WERI-Rb-1 (cell line): ENCODE results near the gene ERGIC3.

ENCODE experiments used
- DNase-seq: peaks from one replicate; pipeline ENCODE4 v3.0.0-alpha.2; 2020
- H3K27ac ChIP-seq: fragments of 250-450 bp; sonication (Bioruptor Pico); 2 replicates; pipeline ENCODE4 v1.5.1; 2020; ENCODE audit warnings: mild to moderate bottlenecking, moderate library complexity
- H3K27me3 ChIP-seq: fragments of 250-450 bp; sonication (Bioruptor Pico); 2 replicates; pipeline ENCODE4 v1.5.1; 2021; ENCODE audit warnings: mild to moderate bottlenecking, low read depth, moderate library complexity; ENCODE audit not compliant: insufficient read depth, severe bottlenecking
- H3K36me3 ChIP-seq: fragments of 250-450 bp; sonication (Bioruptor Pico); 2 replicates; pipeline ENCODE4 v1.5.1; 2020; ENCODE audit warnings: mild to moderate bottlenecking, moderate library complexity
- H3K4me3 ChIP-seq: 2 replicates; pipeline ENCODE4 v1.5.1; 2011; ENCODE audit warnings: low read depth, mild to moderate bottlenecking, control low read depth, low read length
- H3K9me3 ChIP-seq: fragments of 250-450 bp; sonication (Bioruptor Pico); 2 replicates; pipeline ENCODE4 v1.5.1; 2021; ENCODE audit warnings: mild to moderate bottlenecking, moderate library complexity; ENCODE audit not compliant: severe bottlenecking
- CTCF ChIP-seq: IDR thresholded peaks from 2 replicates; pipeline ENCODE4 v1.5.1; 2011; ENCODE audit warnings: low read depth, mild to moderate bottlenecking, control low read depth, inconsistent platforms, low read length

The ERGIC3 gene

GRCh38 chr20:35560105-35560511 lies 18.2 kb downstream of the ERGIC3 start:
- Histone ChIP-seq H3K36me3 (peaks cover 9% of the 10 kb centered on the region), H3K27me3 (no peaks in the 10 kb centered on the region), H3K27ac (no peak overlapping the region), H3K4me3 (no peak overlapping the region), H3K9me3 (no peaks in the 10 kb centered on the region)
- no peak for DNase-seq
- TF ChIP-seq CTCF = no peak

- H3K36me3 ChIP-seq = peaks cover 9% of the 10 kb centered on the region
- H3K4me3 ChIP-seq = no peak overlapping the region
- H3K27ac ChIP-seq = no peak overlapping the region
- no peak for TF ChIP-seq CTCF
- H3K27me3 ChIP-seq = no peaks in the 10 kb centered on the region
- H3K9me3 ChIP-seq = no peaks in the 10 kb centered on the region
- no peak for DNase-seq
These were observed 18.7 kb downstream of the ERGIC3 start for GRCh38 chr20:35560541-35560940.

GRCh38 chr20:35561268-35561667 lies 19.4 kb downstream of the ERGIC3 start:
- Histone ChIP-seq H3K27me3 (no peaks in the 10 kb centered on the region), H3K4me3 (no peak overlapping the region), H3K36me3 (peaks cover 9% of the 10 kb centered on the region), H3K27ac (no peak overlapping the region), H3K9me3 (no peaks in the 10 kb centered on the region)
- peak; percentile 69 for DNase-seq
- peak; percentile 82 for TF ChIP-seq CTCF

- Histone ChIP-seq H3K36me3 (peaks cover 5% of the 10 kb centered on the region), H3K4me3 (no peak overlapping the region), H3K9me3 (no peaks in the 10 kb centered on the region), H3K27me3 (no peaks in the 10 kb centered on the region), H3K27ac (no peak overlapping the region)
- TF ChIP-seq CTCF = no peak
- no peak for DNase-seq
These were observed 19.8 kb downstream of the ERGIC3 start for GRCh38 chr20:35561671-35562070.

GRCh38 chr20:35562541-35563110 lies 20.7 kb downstream of the ERGIC3 start:
- no peak overlapping the region for H3K4me3 ChIP-seq

More at GRCh38 chr20:35562541-35563110, 20.7 kb downstream of the ERGIC3 start:
- no peaks in the 10 kb centered on the region; the same call in 1 of the 2 replicates for H3K36me3 ChIP-seq
- no peaks in the 10 kb centered on the region for H3K27me3 ChIP-seq
- TF ChIP-seq CTCF = no peak
- H3K9me3 ChIP-seq = no peaks in the 10 kb centered on the region
- H3K27ac ChIP-seq = no peak overlapping the region
- DNase-seq = no peak
